Upper lobe of right lung (tissue), 1 donor: ENCODE data around the gene CORO6. TPM values are rescaled to one million over a fixed set of nuclear protein-coding genes. Genes with fewer than 3 reads are reported as not detected.

Source experiments
- ATAC-seq: fragments of 200-7000 bp; cut with Tn5 transposase; one replicate; pipeline ENCODE4 v1.9.1; 2020; ENCODE audit warnings: mild to moderate bottlenecking, moderate library complexity
- DNase-seq: peaks from one replicate; pipeline ENCODE4 v3.0.0-alpha.2; 2020
- H3K27ac ChIP-seq: fragments of 200-600 bp; one replicate; pipeline ENCODE4 v1.8.0; 2022
- H3K27me3 ChIP-seq: fragments of 200-600 bp; one replicate; pipeline ENCODE4 v1.8.0; 2022; ENCODE audit warnings: mild to moderate bottlenecking
- H3K36me3 ChIP-seq: fragments of 200-600 bp; one replicate; pipeline ENCODE4 v1.8.0; 2022
- H3K4me1 ChIP-seq: fragments of 200-600 bp; one replicate; pipeline ENCODE4 v1.8.0; 2022
- H3K4me3 ChIP-seq: fragments of 200-600 bp; one replicate; pipeline ENCODE4 v1.8.0; 2022; ENCODE audit warnings: mild to moderate bottlenecking
- H3K9me3 ChIP-seq: fragments of 200-600 bp; one replicate; pipeline ENCODE4 v1.8.0; 2022
- CTCF ChIP-seq: fragments of 200-600 bp; IDR thresholded peaks from one replicate; pipeline ENCODE4 v1.8.0; 2022; ENCODE audit warnings: antibody characterized with exemption
- intact Hi-C: fragments of 100-400 bp; cut with DNase I; formaldehyde crosslinking; loops from one replicate; pipeline ENCODE4 v1.11.0; 2022
- total RNA-seq: library from RNA; stranded (reverse); fragmentation: NEBNext Ultra II Directional; extraction: Animal tissue kit (Norgen Biotek cat#: 25700); gene quantifications from one replicate; pipeline ENCODE4 v1.2.1, GENCODE V29; 2021
- donor health status: DM: no; HTN: yes; CAD: no; lungs with severe emphysema.

Gene CORO6
- total RNA-seq, 1 donor from 2014 or later = 7.7 TPM

GRCh38 chr17:29592850-29593551 is 29.7 kb downstream of the CORO6 start, which contains the start of gene ANKRD13B:
ANKRD13B (plus strand) TSS chr17:29593132; CDS start chr17:29593622, 490 bp downstream.
- Histone ChIP-seq H3K4me1 (peaks cover 42% of the 10 kb centered on the region), H3K9me3 (no peaks in the 10 kb centered on the region), H3K4me3 (peak within 1 kb of the TSS; percentile 60), H3K27ac (peak within 1 kb of the TSS; percentile 61), H3K36me3 (no peaks in the 10 kb centered on the region), H3K27me3 (no peaks in the 10 kb centered on the region)
- intact Hi-C loops = no loop called here
- DNase-seq (peak; percentile 73), ATAC-seq (no peak)
- no peak for TF ChIP-seq CTCF

- Histone ChIP-seq H3K27me3 (no peaks in the 10 kb centered on the region), H3K4me3 (peak overlapping the region; percentile 60), H3K27ac (peak overlapping the region; percentile 61), H3K4me1 (peaks cover 52% of the 10 kb centered on the region), H3K9me3 (no peaks in the 10 kb centered on the region), H3K36me3 (no peaks in the 10 kb centered on the region)
- peak; percentile 93 for DNase-seq
- ATAC-seq = peak; percentile 80
- TF ChIP-seq CTCF = peak; percentile 98
- intact Hi-C loops = no loop called here
Measured at GRCh38 chr17:29591737-29592608, 30.7 kb downstream of the CORO6 start.

- intact Hi-C loops = no loop called here
- Histone ChIP-seq H3K36me3 (no peaks in the 10 kb centered on the region), H3K27ac (peak overlapping the region; percentile 61), H3K4me3 (peak overlapping the region; percentile 60), H3K9me3 (no peaks in the 10 kb centered on the region), H3K27me3 (no peaks in the 10 kb centered on the region), H3K4me1 (peaks cover 58% of the 10 kb centered on the region)
- DNase-seq = peak; percentile 76
- ATAC-seq = no peak
- TF ChIP-seq CTCF = no peak
Measured at GRCh38 chr17:29591146-29591736, 31.5 kb downstream of the CORO6 start.

- Histone ChIP-seq H3K27me3 (no peaks in the 10 kb centered on the region), H3K4me3 (peak overlapping the region; percentile 60), H3K36me3 (no peaks in the 10 kb centered on the region), H3K27ac (peak overlapping the region; percentile 61), H3K4me1 (peaks cover 58% of the 10 kb centered on the region), H3K9me3 (no peaks in the 10 kb centered on the region)
- intact Hi-C loops = no loop called here
- ATAC-seq (no peak), DNase-seq (peak; percentile 61)
- TF ChIP-seq CTCF = no peak
Measured at GRCh38 chr17:29590411-29591145, 32.1 kb downstream of the CORO6 start.
